Endothelial cell of umbilical vein (primary cell): ENCODE measurements around the gene PAX2. TPM values are rescaled to one million over a fixed set of nuclear protein-coding genes. Genes with fewer than 3 reads are reported as not detected.

ENCODE experiments used
- BruUV-seq: library from RNA; stranded (reverse); fragments of 400-500 nt; replicated peaks from 2 replicates; lab custom pipeline; 2021; lab: Mats Ljungman, UMichigan
- CTCF ChIA-PET: fragments of 300-600, 350-600 bp; sonication (Branson Sonifier 250); formaldehyde crosslinking; loops from one replicate; lab custom pipeline; 2021; ENCODE audit warnings: antibody characterized with exemption, inconsistent platforms; lab: Charles Lee
- POLR2A ChIA-PET: fragments of 300-600, 350-600 bp; sonication (Branson Sonifier 250); formaldehyde crosslinking; loops from one replicate; lab custom pipeline; 2021; ENCODE audit warnings: antibody characterized with exemption, inconsistent platforms; lab: Charles Lee
- DNase-seq: peaks from one replicate; pipeline ENCODE4 v3.0.0-alpha.2; 2011; ENCODE audit warnings: low read depth, low spot score
- FAIRE-seq: peaks from 2 replicates; lab custom pipeline; 2011; peaks lifted over from hg19 to GRCh38; lab: Jason Lieb, UNC
- H2AFZ ChIP-seq: 2 replicates; pipeline ENCODE4 v1.6.0; 2012; ENCODE audit warnings: low read depth, low read length, control low read depth, inconsistent platforms
- H3K27ac ChIP-seq: 2 replicates; pipeline ENCODE4 v1.5.1; 2011; ENCODE audit warnings: low read depth, mild to moderate bottlenecking, control low read depth, low read length, moderate library complexity; ENCODE audit not compliant: insufficient read depth
- H3K27me3 ChIP-seq, 2 experiments: 2 replicates each; pipeline versions ENCODE4 v1.6.0 to v1.6.1; 2011; ENCODE audit warnings: low read length in 2 of 2, mixed read lengths in 1 of 2; ENCODE audit not compliant: control insufficient read depth in 2 of 2, insufficient read depth in 2 of 2
- H3K36me3 ChIP-seq, 2 experiments: 2 replicates in 1 of 2; 3 replicates in 1 of 2; pipeline ENCODE4 v1.5.1; 2011; ENCODE audit warnings: low read length in 2 of 2, mild to moderate bottlenecking in 1 of 2, moderate library complexity in 1 of 2; ENCODE audit not compliant: control insufficient read depth in 2 of 2, insufficient read depth in 2 of 2; ENCODE audit errors: extremely low read depth in 1 of 2
- H3K4me1 ChIP-seq: 3 replicates; pipeline ENCODE4 v1.5.1; 2011; ENCODE audit warnings: mild to moderate bottlenecking, low read length; ENCODE audit not compliant: control insufficient read depth, insufficient read depth; ENCODE audit errors: extremely low read depth
- H3K4me2 ChIP-seq: 2 replicates; pipeline ENCODE4 v1.6.1; 2011; ENCODE audit warnings: low read length, control low read depth, mixed read lengths; ENCODE audit not compliant: insufficient read depth
- H3K4me3 ChIP-seq, 3 experiments: fragments of 200-600 bp in 1 of 3; sonication (generic), shearing (Covaris generic) in 1 of 3; replicated peaks in 1 of 3; 2 replicates each; pipeline ENCODE4 v1.5.1; 2011 to 2016; ENCODE audit warnings: control low read depth in 3 of 3, low read length in 3 of 3, mild to moderate bottlenecking in 2 of 3, inconsistent platforms in 1 of 3, low read depth in 1 of 3, moderate library complexity in 1 of 3; ENCODE audit not compliant: insufficient read depth in 1 of 3
- H3K79me2 ChIP-seq: 2 replicates; pipeline ENCODE4 v1.6.0; 2012; ENCODE audit warnings: low read length, inconsistent platforms; ENCODE audit not compliant: control insufficient read depth, insufficient read depth
- H3K9ac ChIP-seq: replicated peaks from 2 replicates; pipeline ENCODE3; 2011; ENCODE audit warnings: low read length, control low read depth; ENCODE audit not compliant: insufficient read depth; ENCODE audit errors: extremely low read depth
- H3K9me1 ChIP-seq: replicated peaks from 3 replicates; pipeline ENCODE4 v1.6.0; 2011; ENCODE audit warnings: mild to moderate bottlenecking, low read length; ENCODE audit not compliant: control insufficient read depth, insufficient read depth; ENCODE audit errors: extremely low read depth
- H3K9me3 ChIP-seq: replicated peaks from 2 replicates; pipeline ENCODE4 v1.5.1; 2012; ENCODE audit warnings: low read length, inconsistent platforms; ENCODE audit not compliant: control insufficient read depth, insufficient read depth
- H4K20me1 ChIP-seq: replicated peaks from 2 replicates; pipeline ENCODE3; 2011; ENCODE audit warnings: mild to moderate bottlenecking, low read length; ENCODE audit not compliant: control insufficient read depth, insufficient read depth; ENCODE audit errors: extremely low read depth
- CTCF ChIP-seq, 2 donors: IDR thresholded peaks; 1 replicate in 1 of 2; 2 replicates in 1 of 2; pipeline ENCODE4 v1.5.1; 2011; ENCODE audit warnings: low read length in 2 of 2, mild to moderate bottlenecking in 2 of 2, moderate library complexity in 2 of 2, control low read depth in 1 of 2, inconsistent platforms in 1 of 2, low read depth in 1 of 2; ENCODE audit not compliant: insufficient read depth in 1 of 2; ENCODE audit errors: extremely low read depth in 1 of 2
- EZH2 ChIP-seq: IDR thresholded peaks from 2 replicates; pipeline ENCODE4 v1.6.1; 2012; ENCODE audit warnings: borderline replicate concordance, low read depth, mild to moderate bottlenecking, moderate library complexity, low read length, inconsistent platforms; ENCODE audit not compliant: severe bottlenecking
- FOS ChIP-seq: IDR thresholded peaks from 2 replicates; pipeline ENCODE4 v1.6.1; 2011; ENCODE audit warnings: mild to moderate bottlenecking, low read length, moderate library complexity, borderline replicate concordance; ENCODE audit not compliant: insufficient read depth
- GATA2 ChIP-seq: IDR thresholded peaks from 2 replicates; pipeline ENCODE4 v1.7.0; 2011; ENCODE audit warnings: low read depth, mild to moderate bottlenecking, moderate library complexity, mixed read lengths, low read length; ENCODE audit not compliant: insufficient read length, insufficient read depth
- JUN ChIP-seq: IDR thresholded peaks from 2 replicates; pipeline ENCODE4 v1.6.1; 2011; ENCODE audit warnings: borderline replicate concordance, low read depth; ENCODE audit not compliant: insufficient read length, insufficient read depth
- MYC ChIP-seq: IDR thresholded peaks from one replicate; pipeline ENCODE4 v1.6.1; 2011; ENCODE audit warnings: mild to moderate bottlenecking, low read depth, low read length
- POLR2A ChIP-seq: IDR thresholded peaks from 2 replicates; pipeline ENCODE4 v1.6.1; 2012; ENCODE audit warnings: low read depth, mild to moderate bottlenecking, control low read depth, low read length
- POLR2AphosphoS5 ChIP-seq: IDR thresholded peaks from 2 replicates; pipeline ENCODE4 v1.6.1; 2012; ENCODE audit warnings: low read depth, mild to moderate bottlenecking, control low read depth, low read length, moderate library complexity; ENCODE audit not compliant: insufficient read depth
- dilution Hi-C: fragments of 300-500 bp; cut with MboI; formaldehyde crosslinking; loops from one replicate; pipeline ENCODE4 v1.15.0; 2019; ENCODE audit warnings: low sequenced_read_pairs; ENCODE audit not compliant: extremely low pct_ligation_motif_present
- intact Hi-C: fragments of 100-400 bp; cut with micrococcal nuclease; formaldehyde crosslinking; loops from one replicate; pipeline ENCODE4 v1.10.0; 2022
- polyA plus RNA-seq, 4 experiments: library from polyadenylated mRNA; depleted of rRNA in 3 of 4; stranded (reverse) in 3 of 4; unstranded in 1 of 4; fragments of >200 nt; gene quantifications; 2 replicates each; pipeline versions ENCODE4 v1.2.1 to v1.2.3, GENCODE V29; 2011 to 2012; ENCODE audit warnings: missing spikeins in 1 of 4
- total RNA-seq: library from RNA; stranded (reverse); gene quantifications from 2 replicates; pipeline ENCODE4 v1.2.3, GENCODE V29; 2021
- TF ChIP-seq, protein P1 (sequence below): IDR thresholded peaks from 2 replicates; pipeline ENCODE4 v1.6.1; 2011; ENCODE audit not compliant: insufficient read depth, insufficient read length

Gene PAX2
- total and polyA plus RNA-seq, 2 donors (not counting 3 experiments of a cell fraction or from before 2014, with no cell fraction given), result not detected

DNA sequence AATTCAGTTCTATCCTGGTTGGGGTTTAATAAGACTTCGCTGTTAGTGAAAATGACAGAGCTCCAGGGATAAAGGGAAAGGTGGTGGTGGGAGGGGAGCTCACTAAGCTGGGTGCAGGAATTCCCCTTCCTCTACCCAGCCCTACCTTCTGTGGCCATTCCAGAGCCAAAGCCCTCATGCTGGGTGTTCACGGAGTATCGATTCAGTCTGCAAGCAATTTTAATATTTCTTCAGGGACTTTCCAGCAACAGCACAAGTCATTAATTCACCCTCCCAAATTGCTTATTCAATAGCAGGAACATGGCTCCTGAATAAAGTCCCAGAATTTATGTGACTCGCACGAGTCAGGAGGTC is 22.0 kb downstream of the PAX2 start:
- H3K27ac ChIP-seq, result no peak overlapping the region
- H3K9ac ChIP-seq, result no peak overlapping the region
- no peaks in the 10 kb centered on the region for H3K4me1 ChIP-seq
- dilution Hi-C loops (no loop called here), intact Hi-C loops (no loop called here)
- H2AFZ ChIP-seq, result no peak overlapping the region
- peaks cover 10 to 11% of the 10 kb centered on the region in 2 experiments for H3K27me3 ChIP-seq
- H4K20me1 ChIP-seq, result no peaks in the 10 kb centered on the region
- ChIA-PET POLR2A (no interaction called here), CTCF (interaction anchor here (0.6 to 1.3 kb wide), 3 partner anchors 9 to 111 kb away, joined by 3 read pairs; no protein-coding TSS in a partner anchor)
- H3K9me1 ChIP-seq, result no peaks in the 10 kb centered on the region
- H3K4me2 ChIP-seq, result no peak overlapping the region
- H3K79me2 ChIP-seq, result no peaks in the 10 kb centered on the region
- FAIRE-seq, result no peak
- no peak for DNase-seq
- no TSS peak for BruUV-seq
- no peak for TF ChIP-seq MYC
- TF ChIP-seq GATA2, result no peak
- TF ChIP-seq POLR2AphosphoS5, result no peak
- no peak for TF ChIP-seq FOS
- no peak for TF ChIP-seq JUN
- no peak for TF ChIP-seq EZH2
- no peak for TF ChIP-seq POLR2A
- no peak for TF ChIP-seq CTCF (IDR thresholded peaks at IDR 0.05; ENCODE audit: extremely low read depth in 1 of 2, insufficient read depth in 1 of 2, low read depth in 1 of 2, low read length in 2 of 2)
- TF ChIP-seq, protein P1, sequence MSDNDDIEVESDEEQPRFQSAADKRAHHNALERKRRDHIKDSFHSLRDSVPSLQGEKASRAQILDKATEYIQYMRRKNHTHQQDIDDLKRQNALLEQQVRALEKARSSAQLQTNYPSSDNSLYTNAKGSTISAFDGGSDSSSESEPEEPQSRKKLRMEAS, result no peak
- no peaks in the 10 kb centered on the region for H3K9me3 ChIP-seq
- no peaks in the 10 kb centered on the region for H3K36me3 ChIP-seq
- no peak overlapping the region for H3K4me3 ChIP-seq
